GM21529 (cell line): ENCODE results near the gene CCDC191.

Experiments
- ATAC-seq: cut with Tn5 transposase; IDR thresholded peaks from one replicate; pipeline ENCODE4 v1.9.1; 2021; ENCODE audit not compliant: unreplicated experiment

Gene CCDC191, protein sequence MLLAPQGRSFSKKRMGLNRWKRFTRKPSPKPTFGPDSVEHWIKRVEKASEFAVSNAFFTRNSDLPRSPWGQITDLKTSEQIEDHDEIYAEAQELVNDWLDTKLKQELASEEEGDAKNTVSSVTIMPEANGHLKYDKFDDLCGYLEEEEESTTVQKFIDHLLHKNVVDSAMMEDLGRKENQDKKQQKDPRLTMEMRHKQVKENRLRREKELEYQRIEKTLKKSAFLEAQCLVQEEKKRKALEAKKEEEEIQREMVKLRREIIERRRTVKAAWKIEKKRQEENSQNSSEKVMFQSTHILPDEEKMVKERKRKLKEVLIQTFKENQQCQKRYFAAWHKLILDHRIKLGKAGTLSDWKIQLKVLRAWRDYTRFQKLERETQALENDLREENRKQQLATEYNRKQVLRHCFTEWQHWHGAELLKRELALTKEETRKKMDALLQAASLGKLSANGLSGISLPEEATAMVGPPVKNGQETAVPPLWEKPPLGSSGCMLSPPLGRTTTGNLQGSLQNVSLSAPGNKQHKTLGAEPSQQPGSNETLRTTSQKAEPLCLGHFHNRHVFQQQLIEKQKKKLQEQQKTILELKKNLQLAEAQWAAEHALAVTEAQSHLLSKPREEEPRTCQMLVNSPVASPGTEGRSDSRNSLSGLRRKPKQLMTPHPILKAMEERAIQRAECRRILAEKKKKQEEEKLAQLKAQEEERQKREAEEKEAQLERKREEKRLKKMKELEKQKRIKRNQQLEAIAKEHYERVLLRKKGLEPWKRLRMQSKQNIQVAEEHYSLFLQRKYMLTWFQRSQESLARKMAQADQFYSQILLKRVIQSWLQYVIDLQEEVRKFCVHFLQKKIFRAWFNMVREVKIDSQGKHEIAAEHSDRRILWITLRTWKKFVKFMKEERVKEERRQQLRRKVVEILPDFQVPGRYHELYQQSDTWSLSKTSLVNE

DNA sequence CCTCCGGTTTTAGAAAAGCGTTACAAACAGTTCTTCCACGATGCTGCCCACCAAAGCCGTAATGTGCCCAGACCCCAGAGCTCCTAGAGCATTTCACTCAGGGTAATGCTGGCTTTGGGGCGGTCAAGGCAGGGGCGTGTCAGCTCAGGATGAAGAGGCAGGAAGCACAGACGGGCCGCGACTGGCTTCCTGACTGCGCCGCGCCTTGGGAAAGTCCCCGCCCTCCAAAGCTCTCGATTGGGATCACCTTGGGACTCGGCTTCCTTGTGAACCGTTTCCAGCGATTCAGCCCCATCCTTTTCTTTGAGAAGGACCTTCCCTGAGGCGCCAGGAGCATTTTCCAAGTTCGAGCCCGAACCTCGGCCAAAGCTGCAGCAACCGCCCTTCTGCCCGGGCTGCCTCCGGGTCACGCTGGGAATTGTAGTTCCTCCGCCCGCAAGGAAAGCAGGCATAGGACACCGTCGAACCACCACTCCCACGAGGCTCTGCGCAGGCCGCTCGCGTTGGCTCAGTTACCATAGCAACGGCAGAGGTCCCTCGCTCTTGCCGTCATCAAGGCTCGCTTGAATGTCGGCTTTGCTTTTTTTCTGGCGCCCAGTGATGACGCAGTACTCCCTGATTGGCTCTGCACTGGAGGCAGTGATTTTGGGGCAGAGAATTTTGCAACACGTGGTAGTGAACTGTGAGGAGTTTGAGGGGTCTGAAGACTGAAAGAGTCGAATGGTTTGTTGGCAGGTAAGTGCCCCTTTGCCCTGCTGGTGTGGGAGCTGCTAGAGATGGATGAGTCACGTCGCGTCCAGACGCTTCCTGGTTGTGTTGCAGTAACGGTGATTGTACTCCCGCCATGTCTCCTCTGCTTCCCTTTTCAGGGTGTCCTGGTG is at the start of gene CCDC191, which contains the start of gene QTRT2:
Gene CCDC191 (minus strand): TSS at position 397 of the 881 bp plus-strand sequence. CDS start 60 bp downstream, at position 337.
Gene QTRT2 (plus strand): TSS at position 608 of the 881 bp plus-strand sequence. CDS start 8,521 bp downstream, outside the sequence.
- peak; percentile 98 for ATAC-seq

DNA sequence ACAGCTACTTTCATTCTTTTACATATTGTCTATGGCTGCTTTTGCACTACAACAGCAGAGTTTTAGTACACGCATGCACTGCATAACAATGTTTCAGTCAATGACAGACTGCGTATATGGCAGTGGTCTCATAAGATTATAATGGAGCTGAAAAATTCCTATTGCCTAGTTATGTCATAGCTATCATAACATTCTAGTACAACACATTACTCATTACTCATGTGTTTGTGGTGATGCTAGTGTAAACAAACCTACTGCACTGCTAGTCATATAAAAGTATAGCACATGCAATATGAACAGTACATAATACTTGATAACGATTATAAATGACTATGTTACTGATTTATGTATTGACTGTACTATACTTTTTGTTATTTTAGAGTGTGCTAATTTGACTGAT is 48.1 kb upstream of the CCDC191 start:
- ATAC-seq = no peak

DNA sequence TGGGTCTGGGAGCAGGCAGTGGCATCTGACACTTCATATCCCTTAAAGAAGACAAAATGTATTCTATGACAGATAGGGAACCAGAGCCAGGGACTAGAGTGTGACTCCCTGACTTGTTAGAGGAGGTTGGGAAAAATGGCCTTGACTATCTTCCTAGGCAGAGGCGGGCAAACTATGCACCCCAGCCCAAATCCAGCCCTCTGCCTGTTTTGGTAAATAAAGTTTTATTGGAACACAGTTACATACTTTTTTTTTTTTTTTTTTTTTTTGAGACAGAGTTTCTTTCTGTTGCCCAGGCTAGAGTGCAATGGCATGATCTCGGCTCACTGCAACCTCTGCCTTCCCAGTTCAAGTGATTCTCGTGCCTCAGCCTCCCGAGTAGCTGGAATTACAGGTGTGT is 47.5 kb upstream of the CCDC191 start:
- no peak for ATAC-seq

DNA sequence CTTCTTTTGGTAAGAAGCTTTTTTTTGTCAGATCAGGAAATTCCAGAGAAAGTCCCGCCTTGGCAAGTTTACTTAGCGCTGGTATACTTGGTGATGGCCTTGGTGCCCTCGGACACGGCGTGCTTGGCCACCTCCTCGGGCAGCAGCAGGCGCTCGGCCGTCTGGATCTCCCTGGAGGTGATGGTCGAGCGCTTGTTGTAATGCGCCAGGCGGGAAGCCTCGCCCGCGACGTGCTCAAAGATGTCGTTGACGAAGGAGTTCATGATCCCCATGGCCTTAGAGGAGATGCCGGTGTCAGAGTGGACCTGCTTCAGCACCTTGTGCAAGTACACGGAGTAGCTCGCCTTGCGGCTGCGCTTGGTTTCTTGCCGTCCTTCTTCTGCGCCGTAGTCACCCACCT is 46.9 kb upstream of the CCDC191 start:
- ATAC-seq = no peak

DNA sequence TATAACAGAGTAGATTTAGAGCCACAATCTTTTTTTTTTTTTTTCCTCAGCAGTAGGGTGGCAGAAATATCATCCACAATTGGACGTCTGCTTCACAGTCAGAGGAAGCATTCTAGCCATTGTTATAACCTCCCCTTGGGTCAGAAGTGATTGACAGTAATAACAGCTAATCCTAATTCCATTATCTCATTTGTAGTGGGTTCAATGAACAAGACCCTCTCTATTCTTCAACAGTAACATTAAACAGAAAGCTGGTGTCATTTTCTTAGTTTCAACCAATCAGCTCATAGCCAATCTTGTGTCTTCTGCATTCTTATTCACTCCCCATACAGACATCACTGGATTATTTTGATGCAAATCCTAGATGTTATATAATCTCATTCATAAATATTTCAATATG is 44.8 kb upstream of the CCDC191 start:
- ATAC-seq = no peak

DNA sequence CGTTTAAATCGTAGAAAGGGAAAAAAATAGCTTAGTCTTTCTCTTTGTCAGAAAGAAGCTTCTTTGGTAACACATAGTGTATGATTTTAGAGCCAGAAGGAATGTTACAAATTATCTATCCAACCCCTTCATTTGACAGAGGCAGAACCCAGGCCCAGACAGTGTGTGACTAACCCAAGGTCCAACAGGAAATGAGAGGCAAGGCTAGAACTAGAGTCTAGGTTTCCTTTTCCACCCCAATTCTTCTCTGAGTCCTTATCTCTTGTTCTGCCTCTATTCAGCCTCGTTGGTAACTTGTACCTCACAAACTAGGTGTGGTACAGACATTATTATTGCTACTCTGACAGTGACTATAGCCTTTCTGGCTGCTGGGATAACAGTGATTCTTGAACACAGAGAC is 39.5 kb upstream of the CCDC191 start:
- no peak for ATAC-seq

DNA sequence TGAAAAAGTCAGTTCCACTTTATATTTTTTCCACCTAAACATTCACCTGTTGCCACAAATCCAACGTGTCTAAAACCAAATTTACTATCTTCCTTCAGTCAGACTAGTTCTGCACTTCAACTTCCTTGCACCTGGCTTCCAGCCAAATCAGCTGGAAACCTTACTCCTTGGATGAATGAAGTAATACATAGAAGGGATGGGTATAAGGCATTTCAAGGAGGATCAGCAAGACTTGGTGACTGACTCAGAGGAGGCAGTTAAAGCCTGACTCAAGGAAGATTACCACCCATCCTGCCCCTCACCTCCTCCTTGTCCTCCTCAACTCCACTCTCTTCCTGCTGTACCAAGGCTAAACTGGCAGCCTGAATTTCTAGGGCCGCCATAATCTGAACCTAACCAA is 37.3 kb upstream of the CCDC191 start:
- ATAC-seq = no peak

DNA sequence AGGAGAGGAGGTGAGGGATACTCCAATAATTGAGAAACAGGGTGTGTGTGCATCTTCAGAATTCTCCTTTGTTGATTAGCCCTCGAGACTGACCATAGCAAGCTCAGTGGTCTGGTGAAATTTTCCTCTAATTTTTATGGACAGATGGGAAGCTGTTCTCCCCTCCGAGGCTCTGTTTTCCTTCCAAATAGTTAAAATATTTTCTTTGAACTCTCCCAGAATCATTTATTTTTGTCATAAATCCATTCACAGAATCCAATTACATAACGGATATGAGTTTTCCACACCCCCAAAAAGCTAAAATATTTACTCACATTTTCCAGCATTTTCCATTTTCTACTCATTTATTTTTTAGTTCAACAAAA is 36.7 kb upstream of the CCDC191 start:
- ATAC-seq = no peak

DNA sequence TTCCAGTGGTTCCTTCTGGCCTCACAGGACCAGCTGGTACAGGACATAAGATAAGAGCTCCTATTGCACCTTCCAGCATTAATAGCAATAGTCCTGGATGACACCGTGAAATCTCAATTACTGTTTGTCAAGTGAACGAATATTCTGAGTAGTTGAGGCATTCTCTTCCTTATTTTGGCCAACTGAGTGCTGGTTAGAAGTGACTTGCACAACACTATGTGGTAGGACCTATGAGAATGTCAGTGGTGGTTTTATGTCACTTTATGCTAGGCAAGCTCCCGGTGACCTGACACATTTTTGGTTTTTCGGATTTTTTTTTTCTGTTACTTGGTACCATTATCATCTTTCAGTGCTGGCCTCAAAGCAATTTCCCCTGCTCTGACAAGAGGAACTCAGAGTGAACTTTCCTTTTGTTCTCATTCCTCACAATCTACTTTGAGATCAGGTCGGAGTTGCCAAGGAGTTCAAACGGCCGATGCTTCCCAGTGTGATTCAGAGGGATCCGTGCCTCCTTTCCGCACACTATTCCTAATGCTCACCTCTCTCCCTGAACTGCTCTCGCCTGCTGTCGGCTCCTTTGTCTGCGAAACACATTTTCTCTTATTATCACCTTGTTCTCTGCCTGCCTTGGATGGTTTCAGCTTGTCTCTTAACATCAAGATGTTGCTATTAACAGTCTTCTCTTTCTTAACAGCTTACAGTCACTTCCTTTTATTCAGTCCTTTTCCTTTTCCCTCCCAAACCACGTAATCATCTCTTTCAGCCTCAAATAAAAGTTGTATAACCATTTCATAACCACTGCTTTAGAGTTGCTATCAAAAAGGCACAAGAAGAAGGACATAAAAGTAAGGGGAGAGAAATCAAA is 36.1 kb upstream of the CCDC191 start:
- no peak for ATAC-seq

DNA sequence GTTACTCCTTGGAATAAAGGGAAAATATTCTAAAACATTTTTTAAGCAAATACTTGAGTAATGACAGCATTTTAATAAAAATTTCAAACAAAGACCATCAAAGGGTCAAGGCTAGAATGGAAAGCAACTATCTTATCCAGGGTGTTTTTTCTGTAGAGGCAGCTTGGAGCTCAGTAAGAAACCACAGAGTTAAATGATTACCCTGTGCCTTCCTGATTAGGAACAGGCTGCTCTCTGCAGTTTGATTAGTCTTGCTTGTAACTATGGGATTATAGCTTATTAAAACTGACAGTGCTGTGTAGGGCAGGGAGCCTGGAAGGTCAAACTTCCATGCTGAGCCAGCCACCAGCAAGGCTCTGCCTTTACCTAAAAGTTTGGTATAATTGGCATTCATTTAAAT is 33.3 kb upstream of the CCDC191 start:
- no peak for ATAC-seq

DNA sequence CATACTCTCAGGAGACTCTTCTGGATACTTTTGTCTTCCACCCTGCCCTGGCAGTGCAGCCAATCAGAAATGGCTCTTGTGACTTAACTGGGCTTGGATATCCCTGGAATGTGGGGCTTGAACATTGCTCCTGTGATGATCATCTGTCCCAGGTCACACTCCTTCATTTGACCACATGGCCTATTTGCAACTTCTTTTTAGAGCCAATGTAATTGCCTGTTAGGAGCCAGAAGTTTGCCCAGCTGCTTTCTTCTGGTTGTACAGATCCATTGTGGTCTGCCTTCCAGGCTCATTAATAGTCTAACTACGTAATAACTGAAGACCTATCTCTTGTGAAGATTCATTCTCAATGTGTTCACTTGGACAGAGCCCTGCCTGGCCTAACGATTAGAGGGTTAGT is 30.0 kb upstream of the CCDC191 start:
- no peak for ATAC-seq

DNA sequence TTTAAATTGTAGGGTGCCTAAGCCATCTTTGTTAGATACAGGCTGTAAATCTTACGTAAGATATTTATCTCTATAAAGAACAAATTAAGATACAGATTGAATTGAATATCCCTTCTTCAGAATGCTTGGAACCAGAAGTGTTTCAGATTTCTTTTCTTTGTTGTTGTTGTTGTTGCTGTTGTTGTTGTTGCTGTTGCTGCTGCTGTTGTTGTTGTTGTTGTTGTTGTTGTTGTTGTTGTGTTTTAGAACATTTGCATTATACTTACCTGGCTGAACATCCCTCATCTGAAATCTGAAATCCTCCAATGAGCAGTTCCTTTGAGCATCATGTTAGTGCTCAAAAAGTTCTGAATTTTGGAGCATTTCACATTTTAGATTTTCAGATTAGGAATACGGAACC is 26.8 kb upstream of the CCDC191 start:
- no peak for ATAC-seq

DNA sequence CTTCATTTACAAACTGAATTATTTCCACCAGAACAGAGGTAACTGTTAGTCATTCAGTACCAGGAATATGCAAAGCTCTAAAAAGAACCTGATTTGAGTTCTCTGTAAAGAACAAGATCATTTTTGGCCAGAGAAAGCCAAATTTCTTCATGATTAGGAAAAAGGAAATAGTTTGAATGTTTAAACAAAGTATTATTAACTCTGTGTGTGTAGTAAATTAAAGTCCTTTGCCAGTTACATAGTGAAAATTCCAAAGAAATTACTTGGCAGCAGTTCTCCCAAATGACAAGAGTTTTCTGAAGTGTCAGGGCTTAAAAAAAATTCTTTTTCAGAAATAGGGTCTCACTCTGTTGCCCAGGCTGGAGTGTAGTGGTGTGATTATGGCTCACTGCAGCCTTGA is 24.7 kb upstream of the CCDC191 start:
- ATAC-seq = no peak

DNA sequence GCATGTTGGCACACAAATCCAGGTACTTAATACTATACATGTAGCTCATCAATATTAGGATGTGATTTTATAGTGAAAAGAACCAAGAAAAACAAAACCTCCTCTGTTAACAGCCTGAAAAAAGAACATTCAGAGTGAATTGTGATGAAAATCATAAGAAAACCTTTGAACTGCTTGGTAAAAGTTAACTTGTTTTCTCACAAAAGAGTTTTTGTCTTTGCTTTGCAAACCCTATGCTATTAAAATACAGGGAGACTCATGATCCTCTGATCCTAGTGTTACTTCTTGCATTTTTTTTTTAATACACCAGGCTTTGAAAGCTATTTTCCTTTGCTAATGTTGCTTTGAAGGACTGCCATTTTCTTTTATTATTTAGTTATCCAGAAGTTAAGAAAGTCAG is 23.9 kb upstream of the CCDC191 start:
- ATAC-seq = no peak

DNA sequence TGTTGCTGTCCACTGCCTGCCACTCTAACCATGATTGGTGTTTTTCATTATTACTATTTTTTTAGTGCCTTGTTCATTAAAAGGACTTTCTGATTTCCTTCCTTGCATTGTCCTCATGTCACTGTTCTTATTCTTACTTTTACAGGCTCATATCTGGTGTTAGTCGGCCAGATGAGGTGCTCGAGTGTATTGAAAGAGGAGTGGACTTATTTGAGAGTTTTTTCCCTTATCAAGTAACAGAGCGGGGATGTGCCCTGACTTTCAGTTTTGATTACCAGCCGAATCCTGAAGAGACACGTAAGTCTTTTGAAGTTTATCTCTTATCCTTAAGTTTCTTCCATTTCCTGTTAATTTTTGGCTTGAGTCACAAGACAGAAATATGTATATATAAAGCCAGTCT is 23.4 kb upstream of the CCDC191 start:
- no peak for ATAC-seq

DNA sequence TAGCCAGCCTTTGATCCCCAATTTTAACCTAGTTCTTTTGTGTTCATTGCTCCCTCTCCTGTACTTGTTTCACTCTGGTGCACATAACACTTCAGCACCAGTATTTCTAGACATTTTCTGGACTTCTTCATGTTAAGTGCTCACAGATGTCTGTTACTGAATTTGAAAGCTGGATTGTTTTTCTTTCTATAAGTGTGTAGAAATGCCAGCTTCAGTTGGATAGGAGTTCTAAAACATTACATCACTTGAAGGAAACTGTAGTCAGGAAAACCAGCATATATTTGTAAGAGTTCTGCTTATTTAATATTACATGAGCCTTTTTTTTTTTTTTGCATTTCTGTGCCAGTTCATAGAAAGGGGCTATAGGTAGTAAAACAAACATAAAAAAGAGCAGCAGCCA is 21.8 kb upstream of the CCDC191 start:
- no peak for ATAC-seq

DNA sequence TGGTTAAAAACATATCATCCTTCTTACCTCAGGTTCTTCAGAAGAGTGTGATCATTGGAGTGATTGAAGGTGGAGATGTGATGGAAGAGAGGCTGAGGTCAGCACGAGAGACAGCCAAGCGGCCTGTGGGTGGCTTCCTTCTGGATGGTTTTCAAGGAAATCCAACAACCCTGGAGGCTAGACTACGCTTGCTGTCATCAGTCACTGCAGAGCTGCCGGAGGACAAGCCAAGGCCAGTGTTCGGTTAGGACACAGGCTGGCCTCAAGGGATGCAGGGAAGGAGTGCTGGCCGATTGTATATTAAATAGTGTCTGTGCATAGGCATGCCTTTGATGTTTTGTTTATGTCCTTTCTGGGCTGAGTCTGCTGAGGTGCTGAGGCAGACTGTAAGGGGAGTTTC is 20.4 kb upstream of the CCDC191 start:
- ATAC-seq = no peak

DNA sequence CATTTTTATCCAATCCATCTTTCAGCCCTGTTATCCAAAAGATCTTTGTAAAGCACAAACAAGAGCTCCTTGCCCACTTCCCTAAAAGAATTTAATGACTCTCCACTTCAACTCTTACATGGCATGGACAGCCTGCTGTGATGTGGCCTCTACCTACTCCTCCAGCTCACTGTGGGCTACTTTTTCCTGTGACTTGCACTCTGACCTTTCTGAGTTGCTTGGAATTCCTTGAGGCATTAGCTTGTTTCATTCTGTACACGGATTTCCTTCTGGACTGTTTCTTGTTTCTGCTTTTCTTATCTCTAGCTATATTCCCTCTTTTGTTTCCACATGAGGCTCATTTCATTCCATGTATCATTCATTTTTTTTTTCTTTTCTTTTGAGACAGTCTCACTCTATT is 15.5 kb upstream of the CCDC191 start:
- ATAC-seq = no peak

DNA sequence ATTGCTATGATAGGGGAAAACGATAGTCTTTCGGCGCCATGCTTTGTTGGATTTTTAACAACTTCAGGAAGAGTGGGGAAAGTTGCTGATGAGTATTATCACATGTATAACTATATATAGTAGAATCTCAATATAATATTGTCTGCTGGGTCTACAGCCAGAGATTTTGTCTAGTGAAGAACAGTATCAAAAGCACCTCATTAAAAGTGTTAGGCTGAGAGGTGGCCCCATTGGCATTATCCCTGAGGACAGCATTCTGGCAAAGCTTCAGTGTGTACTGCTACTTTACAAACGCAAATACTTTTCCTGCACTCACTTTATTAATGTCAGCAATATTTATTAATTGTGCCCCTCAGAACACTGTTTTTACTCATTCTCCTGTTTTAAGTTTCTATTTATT is 12.0 kb upstream of the CCDC191 start:
- ATAC-seq = no peak

DNA sequence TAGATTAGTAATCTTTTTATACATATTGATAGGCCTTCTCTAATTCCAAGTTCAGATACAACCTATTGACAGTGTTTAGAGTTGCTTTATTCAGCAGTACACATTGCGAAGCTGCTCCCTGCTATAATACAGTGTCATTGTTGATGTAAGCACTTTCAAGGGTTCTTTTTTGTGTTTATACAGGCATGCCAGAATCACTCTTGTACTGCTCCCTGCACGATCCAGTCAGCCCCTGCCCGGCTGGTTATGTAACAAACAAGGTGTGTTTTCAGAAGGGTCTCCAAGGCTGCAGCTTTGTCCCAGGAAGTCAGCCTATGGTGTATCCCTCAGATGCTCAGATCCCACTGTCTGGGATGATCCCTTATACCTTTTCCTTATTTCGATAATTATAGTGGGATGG is 11.5 kb upstream of the CCDC191 start:
- ATAC-seq = no peak
